Stimulated activated naive CD8-positive, alpha-beta T cell treated with anti-CD3 and anti-CD28 coated beads, Interleukin-15, Interleukin-2, amounts not matched to agents 100 ng/mL and 50 ng/mL, for 24 hours (primary cell): ENCODE measurements around the gene P2RX4.
"Not testable (repeated sequence)": the region's sequence is repeated elsewhere in the genome, so short reads cannot be mapped to it uniquely, and the experiment has no call there.

Experiments used
- H3K27ac Mint-ChIP-seq: one replicate; pipeline ENCODE4 v1.8.0; 2021; ENCODE audit warnings: mild to moderate bottlenecking, mixed read lengths
- H3K27me3 Mint-ChIP-seq: one replicate; pipeline ENCODE4 v1.8.0; 2021; ENCODE audit warnings: mixed read lengths
- H3K36me3 Mint-ChIP-seq: one replicate; pipeline ENCODE4 v1.8.0; 2021; ENCODE audit warnings: low read depth, mixed read lengths
- H3K4me1 Mint-ChIP-seq: one replicate; pipeline ENCODE4 v1.8.0; 2021; ENCODE audit warnings: low read depth, mixed read lengths
- H3K4me3 Mint-ChIP-seq: one replicate; pipeline ENCODE4 v1.8.0; 2021; ENCODE audit warnings: mild to moderate bottlenecking, mixed read lengths
- H3K9me3 Mint-ChIP-seq: one replicate; pipeline ENCODE4 v1.8.0; 2021; ENCODE audit warnings: mixed read lengths

The P2RX4 gene

GRCh38 chr12:121182222-121182893, 27.6 kb upstream of the P2RX4 start:
- Mint-ChIP-seq H3K36me3 (peaks cover 3% of the 10 kb centered on the region), H3K4me3 (no peak overlapping the region), H3K9me3 (no peaks in the 10 kb centered on the region), H3K4me1 (peaks cover 3% of the 10 kb centered on the region), H3K27ac (no peak overlapping the region), H3K27me3 (no peaks in the 10 kb centered on the region)

- Mint-ChIP-seq H3K27me3 (no peaks in the 10 kb centered on the region), H3K4me3 (no peak overlapping the region), H3K27ac (no peak overlapping the region), H3K4me1 (peaks cover 3% of the 10 kb centered on the region), H3K9me3 (no peaks in the 10 kb centered on the region), H3K36me3 (peaks cover 3% of the 10 kb centered on the region)
Observed at GRCh38 chr12:121184425-121184824, 25.5 kb upstream of the P2RX4 start.

GRCh38 chr12:121184984-121185889, 24.7 kb upstream of the P2RX4 start:
- no peaks in the 10 kb centered on the region for H3K27me3 Mint-ChIP-seq
- no peaks in the 10 kb centered on the region for H3K9me3 Mint-ChIP-seq
- H3K4me3 Mint-ChIP-seq, result no peak overlapping the region
- peaks cover 3% of the 10 kb centered on the region for H3K36me3 Mint-ChIP-seq
- H3K27ac Mint-ChIP-seq, result no peak overlapping the region
- H3K4me1 Mint-ChIP-seq, result peaks cover 3% of the 10 kb centered on the region

GRCh38 chr12:121186826-121187225, 23.1 kb upstream of the P2RX4 start:
- peaks cover 3% of the 10 kb centered on the region for H3K36me3 Mint-ChIP-seq
- H3K4me1 Mint-ChIP-seq, result peaks cover 8% of the 10 kb centered on the region
- no peak overlapping the region for H3K27ac Mint-ChIP-seq
- H3K4me3 Mint-ChIP-seq, result no peak overlapping the region
- no peaks in the 10 kb centered on the region for H3K27me3 Mint-ChIP-seq
- no peaks in the 10 kb centered on the region for H3K9me3 Mint-ChIP-seq

- no peak overlapping the region for H3K27ac Mint-ChIP-seq
- H3K9me3 Mint-ChIP-seq, result no peaks in the 10 kb centered on the region
- no peaks in the 10 kb centered on the region for H3K27me3 Mint-ChIP-seq
- H3K4me3 Mint-ChIP-seq, result no peak overlapping the region
- H3K4me1 Mint-ChIP-seq, result peaks cover 5% of the 10 kb centered on the region
- H3K36me3 Mint-ChIP-seq, result no peaks in the 10 kb centered on the region
Observed at GRCh38 chr12:121187501-121187900, 22.4 kb upstream of the P2RX4 start.

GRCh38 chr12:121188227-121188626, 21.7 kb upstream of the P2RX4 start:
- no peak overlapping the region for H3K4me3 Mint-ChIP-seq
- H3K4me1 Mint-ChIP-seq, result peaks cover 5% of the 10 kb centered on the region
- no peaks in the 10 kb centered on the region for H3K9me3 Mint-ChIP-seq
- no peak overlapping the region for H3K27ac Mint-ChIP-seq
- no peaks in the 10 kb centered on the region for H3K27me3 Mint-ChIP-seq
- H3K36me3 Mint-ChIP-seq, result no peaks in the 10 kb centered on the region

- H3K36me3 Mint-ChIP-seq, result no peaks in the 10 kb centered on the region
- H3K9me3 Mint-ChIP-seq, result no peaks in the 10 kb centered on the region
- no peaks in the 10 kb centered on the region for H3K27me3 Mint-ChIP-seq
- H3K4me1 Mint-ChIP-seq, result peaks cover 5% of the 10 kb centered on the region
- H3K27ac Mint-ChIP-seq, result no peak overlapping the region
- no peak overlapping the region for H3K4me3 Mint-ChIP-seq
Observed at GRCh38 chr12:121189131-121189530, 20.8 kb upstream of the P2RX4 start.

GRCh38 chr12:121189619-121190155, 20.2 kb upstream of the P2RX4 start:
- Mint-ChIP-seq H3K36me3 (no peaks in the 10 kb centered on the region), H3K27me3 (no peaks in the 10 kb centered on the region), H3K4me3 (no peak overlapping the region), H3K27ac (no peak overlapping the region), H3K9me3 (no peaks in the 10 kb centered on the region), H3K4me1 (peaks cover 5% of the 10 kb centered on the region)

GRCh38 chr12:121190523-121191031, 19.4 kb upstream of the P2RX4 start:
- no peaks in the 10 kb centered on the region for H3K36me3 Mint-ChIP-seq
- H3K4me1 Mint-ChIP-seq, result peaks cover 5% of the 10 kb centered on the region
- no peak overlapping the region for H3K27ac Mint-ChIP-seq
- no peaks in the 10 kb centered on the region for H3K9me3 Mint-ChIP-seq
- no peak overlapping the region for H3K4me3 Mint-ChIP-seq
- H3K27me3 Mint-ChIP-seq, result no peaks in the 10 kb centered on the region

GRCh38 chr12:121191151-121191550, 18.8 kb upstream of the P2RX4 start:
- Mint-ChIP-seq H3K27ac (no peak overlapping the region), H3K27me3 (no peaks in the 10 kb centered on the region)

GRCh38 chr12:121196902-121197301, 13.0 kb upstream of the P2RX4 start:
- H3K9me3 Mint-ChIP-seq, result no peaks in the 10 kb centered on the region
- no peaks in the 10 kb centered on the region for H3K36me3 Mint-ChIP-seq
- peaks cover 12% of the 10 kb centered on the region for H3K4me1 Mint-ChIP-seq
- H3K27me3 Mint-ChIP-seq, result no peaks in the 10 kb centered on the region
- no peak overlapping the region for H3K4me3 Mint-ChIP-seq
- peak overlapping the region; percentile 29 for H3K27ac Mint-ChIP-seq

More at GRCh38 chr12:121191151-121191550, 18.8 kb upstream of the P2RX4 start:
- no peak overlapping the region for H3K4me3 Mint-ChIP-seq
- peaks cover 5% of the 10 kb centered on the region for H3K4me1 Mint-ChIP-seq
- H3K9me3 Mint-ChIP-seq, result no peaks in the 10 kb centered on the region
- H3K36me3 Mint-ChIP-seq, result no peaks in the 10 kb centered on the region

- no peak overlapping the region for H3K27ac Mint-ChIP-seq
- H3K27me3 Mint-ChIP-seq, result no peaks in the 10 kb centered on the region
- no peaks in the 10 kb centered on the region for H3K36me3 Mint-ChIP-seq
Observed at GRCh38 chr12:121198949-121199348, 11.0 kb upstream of the P2RX4 start.

GRCh38 chr12:121201140-121201539, 8.8 kb upstream of the P2RX4 start:
- H3K27me3 Mint-ChIP-seq, H3K4me3 Mint-ChIP-seq, H3K9me3 Mint-ChIP-seq, H3K27ac Mint-ChIP-seq, H3K36me3 Mint-ChIP-seq: not testable (repeated sequence)
- H3K4me1 Mint-ChIP-seq, result peaks cover 27% of the 10 kb centered on the region

More at GRCh38 chr12:121198949-121199348, 11.0 kb upstream of the P2RX4 start:
- Mint-ChIP-seq H3K4me1 (peaks cover 15% of the 10 kb centered on the region), H3K4me3 (no peak overlapping the region), H3K9me3 (no peaks in the 10 kb centered on the region)

- no peaks in the 10 kb centered on the region for H3K9me3 Mint-ChIP-seq
- H3K27ac Mint-ChIP-seq, result no peak overlapping the region
- H3K27me3 Mint-ChIP-seq, result no peaks in the 10 kb centered on the region
- H3K4me1 Mint-ChIP-seq, result peaks cover 20% of the 10 kb centered on the region
- H3K36me3 Mint-ChIP-seq, result no peaks in the 10 kb centered on the region
- no peak overlapping the region for H3K4me3 Mint-ChIP-seq
Observed at GRCh38 chr12:121202407-121203355, 7.2 kb upstream of the P2RX4 start.
